Spleen (tissue), 7 donors: ENCODE data around the gene NOS1AP.

Experiments
- POLR2AphosphoS5 ChIP-seq, 3 donors: sonication (generic); formaldehyde crosslinking; IDR thresholded peaks; one replicate each; pipeline ENCODE4 v1.5.1; 2017; ENCODE audit warnings: antibody characterized with exemption in 3 of 3
- TF ChIP-seq, protein P1 (sequence below), 11 experiments: fragments of 200-600 bp in 7 of 11; fragments of 450-650 bp in 4 of 11; sonication (generic) in 4 of 11; IDR thresholded peaks in 8 of 11; conservative IDR thresholded peaks in 3 of 11; 1 replicate in 7 of 11; 2 replicates in 4 of 11; pipeline versions ENCODE4 v1.4.0 to v1.8.0; 2016 to 2021; ENCODE audit warnings: antibody characterized with exemption in 11 of 11, inconsistent platforms in 4 of 11, mild to moderate bottlenecking in 1 of 11
- donor health status: DM: no; HTN: no; CAD: no; lungs with moderate emphysema.
- donor health status: DM: no; HTN: no; CAD: no.
- donor health status: DM: no; HTN: no; CAD: no.

GRCh38 chr1:162371611-162372010, 302.1 kb downstream of the NOS1AP start:
- TF ChIP-seq, protein P1, sequence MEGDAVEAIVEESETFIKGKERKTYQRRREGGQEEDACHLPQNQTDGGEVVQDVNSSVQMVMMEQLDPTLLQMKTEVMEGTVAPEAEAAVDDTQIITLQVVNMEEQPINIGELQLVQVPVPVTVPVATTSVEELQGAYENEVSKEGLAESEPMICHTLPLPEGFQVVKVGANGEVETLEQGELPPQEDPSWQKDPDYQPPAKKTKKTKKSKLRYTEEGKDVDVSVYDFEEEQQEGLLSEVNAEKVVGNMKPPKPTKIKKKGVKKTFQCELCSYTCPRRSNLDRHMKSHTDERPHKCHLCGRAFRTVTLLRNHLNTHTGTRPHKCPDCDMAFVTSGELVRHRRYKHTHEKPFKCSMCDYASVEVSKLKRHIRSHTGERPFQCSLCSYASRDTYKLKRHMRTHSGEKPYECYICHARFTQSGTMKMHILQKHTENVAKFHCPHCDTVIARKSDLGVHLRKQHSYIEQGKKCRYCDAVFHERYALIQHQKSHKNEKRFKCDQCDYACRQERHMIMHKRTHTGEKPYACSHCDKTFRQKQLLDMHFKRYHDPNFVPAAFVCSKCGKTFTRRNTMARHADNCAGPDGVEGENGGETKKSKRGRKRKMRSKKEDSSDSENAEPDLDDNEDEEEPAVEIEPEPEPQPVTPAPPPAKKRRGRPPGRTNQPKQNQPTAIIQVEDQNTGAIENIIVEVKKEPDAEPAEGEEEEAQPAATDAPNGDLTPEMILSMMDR (IDR thresholded peaks at IDR 0.05 in 8 of 11, conservative IDR thresholded peaks at IDR 0.05 in 3 of 11): no peak
- TF ChIP-seq POLR2AphosphoS5 (IDR thresholded peaks at IDR 0.05): no peak
